ENCODE data around the gene COQ10A. TPM values are rescaled to one million over a fixed set of nuclear protein-coding genes. Genes with fewer than 3 reads are reported as not detected.
A peak's percentile ranks its signal among the peaks of the same experiment; 100 is the strongest.

COQ10A gene
- total RNA-seq, 4 donors from 2014 or later = 9.0 to 18.1 (median 13.5) TPM

- TF ChIP-seq CTCF (IDR thresholded peaks at IDR 0.05) = no peak
- DNase-seq (ENCODE audit: low spot score) (no peak), ATAC-seq (ENCODE audit: low FRiP score) (no peak)
Observed at GRCh38 chr12:56255671-56256070, 11.1 kb upstream of the COQ10A start.

GRCh38 chr12:56256326-56256960 is 10.3 kb upstream of the COQ10A start:
- no peak for TF ChIP-seq CTCF (IDR thresholded peaks at IDR 0.05)
- DNase-seq (ENCODE audit: low spot score) (no peak), ATAC-seq (ENCODE audit: low FRiP score) (no peak)

- DNase-seq (ENCODE audit: low spot score) (no peak), ATAC-seq (ENCODE audit: low FRiP score) (no peak)
- TF ChIP-seq CTCF (IDR thresholded peaks at IDR 0.05) = no peak
Observed at GRCh38 chr12:56257071-56257470, 9.7 kb upstream of the COQ10A start.

GRCh38 chr12:56257491-56258067 is 9.2 kb upstream of the COQ10A start:
- no peak for DNase-seq (ENCODE audit: low spot score)
- ATAC-seq (ENCODE audit: low FRiP score) = no peak
- TF ChIP-seq CTCF (IDR thresholded peaks at IDR 0.05) = no peak

GRCh38 chr12:56258068-56258819 is 8.5 kb upstream of the COQ10A start, which contains the start of gene ANKRD52:
Gene ANKRD52, minus strand, starts transcription at chr12:56258384. Its CDS starts 115 bp downstream, at chr12:56258269.
- peak; percentile 96 for ATAC-seq (ENCODE audit: low FRiP score)
- peak; percentile 37 for DNase-seq (ENCODE audit: low spot score)
- peak in 1 of 3 donors; percentile 78 for TF ChIP-seq CTCF (IDR thresholded peaks at IDR 0.05)

- no peak for ATAC-seq (ENCODE audit: low FRiP score)
- no peak for TF ChIP-seq CTCF (IDR thresholded peaks at IDR 0.05)
Observed at GRCh38 chr12:56258820-56259183, 7.9 kb upstream of the COQ10A start.

More at GRCh38 chr12:56258820-56259183, 7.9 kb upstream of the COQ10A start:
- DNase-seq (ENCODE audit: low spot score) = no peak

Measured in omental fat pad (tissue), 4 donors.